ENCODE results near the gene UTP20. TPM values are rescaled to one million over a fixed set of nuclear protein-coding genes. Genes with fewer than 3 reads are reported as not detected.
A peak's percentile ranks its signal among the peaks of the same experiment; 100 is the strongest.

Gene UTP20
- total and polyA plus RNA-seq, 2 experiments from 2014 or later: 2.0 to 11.6 TPM

- Histone ChIP-seq H3K27me3 (no peaks in the 10 kb centered on the region), H4K20me1 (ENCODE audit: insufficient read depth, poor library complexity, severe bottlenecking) (no peaks in the 10 kb centered on the region), H3K36me3 (replicated peaks; ENCODE audit: insufficient read depth, low read depth) (no peaks in the 10 kb centered on the region), H3K27ac (no peak overlapping the region), H3K9me2 (replicated peaks; ENCODE audit: insufficient read depth) (no peaks in the 10 kb centered on the region), H3K4me3 (no peak overlapping the region), H3K4me2 (no peak overlapping the region), H3K4me1 (ENCODE audit: insufficient read depth) (no peaks in the 10 kb centered on the region), H2AFZ (no peak overlapping the region), H3K79me2 (no peaks in the 10 kb centered on the region), H3K9me3 (ENCODE audit: low read depth) (no peaks in the 10 kb centered on the region)
- DNase-seq (ENCODE audit: low spot score): no peak
- TF ChIP-seq CTCF (IDR thresholded peaks at IDR 0.05; ENCODE audit: poor library complexity) (no peak), EZH2phosphoT487 (IDR thresholded peaks at IDR 0.05; ENCODE audit: low read depth, severe bottlenecking, unreplicated experiment) (no peak), EZH2 (IDR thresholded peaks at IDR 0.05; ENCODE audit: borderline replicate concordance) (no peak)
- WGBS (ENCODE audit: low lambda C conversion rate, missing lambda C conversion rate): 88% methylated on average over 2 of the region's 2 CpGs
These were observed 18.5 kb downstream of the UTP20 start for GRCh38 chr12:101298426-101298825.

DNA sequence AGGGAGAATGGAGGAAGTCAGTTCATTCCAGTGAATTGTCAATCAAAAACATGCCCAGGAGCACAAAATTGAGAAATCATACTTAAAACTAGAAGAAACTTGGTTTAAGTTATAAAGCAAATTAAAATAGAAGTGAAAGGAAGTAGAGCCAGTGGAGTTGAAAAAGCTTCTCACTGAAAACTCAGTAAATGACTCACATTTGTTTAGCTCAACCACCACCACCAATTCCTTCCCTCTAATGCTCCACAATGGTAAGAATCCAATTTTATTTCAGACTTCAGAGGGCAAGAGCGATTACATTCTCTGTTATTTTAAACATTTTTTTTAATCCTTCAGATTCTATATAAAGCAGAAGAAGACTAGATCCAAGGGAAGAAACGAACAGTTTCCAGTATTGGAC, 19.4 kb downstream of the UTP20 start:
- H3K4me2 ChIP-seq: no peak overlapping the region
- no peak for TF ChIP-seq EZH2 (IDR thresholded peaks at IDR 0.05; ENCODE audit: borderline replicate concordance)

DNA sequence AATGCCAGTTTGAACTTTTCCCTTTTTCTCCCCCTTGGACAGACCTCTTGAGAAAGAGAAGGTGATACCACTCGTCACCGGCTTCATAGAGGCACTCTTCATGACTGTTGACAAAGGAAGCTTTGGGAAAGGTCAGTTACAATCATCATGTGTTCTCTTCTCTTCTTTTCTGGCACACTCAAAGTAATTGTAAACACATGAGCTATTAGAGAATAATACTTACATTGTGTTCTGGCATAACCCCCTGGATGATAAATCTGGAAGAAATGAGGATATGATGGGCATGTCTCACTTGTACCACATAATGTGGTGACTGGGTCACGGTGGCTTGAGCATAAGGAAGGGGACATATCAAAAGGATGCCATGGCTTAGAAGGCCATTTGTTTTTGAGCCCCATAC, 20.0 kb downstream of the UTP20 start:
- Histone ChIP-seq H3K4me1 (ENCODE audit: insufficient read depth) (no peaks in the 10 kb centered on the region), H3K36me3 (replicated peaks; ENCODE audit: insufficient read depth, low read depth) (no peaks in the 10 kb centered on the region), H3K79me2 (no peaks in the 10 kb centered on the region), H3K27me3 (no peaks in the 10 kb centered on the region), H3K4me3 (no peak overlapping the region), H3K4me2 (no peak overlapping the region), H3K9me2 (replicated peaks; ENCODE audit: insufficient read depth) (no peaks in the 10 kb centered on the region), H3K27ac (no peak overlapping the region), H3K9me3 (ENCODE audit: low read depth) (no peaks in the 10 kb centered on the region), H4K20me1 (ENCODE audit: insufficient read depth, poor library complexity, severe bottlenecking) (no peaks in the 10 kb centered on the region), H2AFZ (no peak overlapping the region)
- WGBS (ENCODE audit: low lambda C conversion rate, missing lambda C conversion rate): 93% methylated on average over 3 of the region's 3 CpGs
- no peak for DNase-seq (ENCODE audit: low spot score)
- no peak for TF ChIP-seq EZH2 (IDR thresholded peaks at IDR 0.05; ENCODE audit: borderline replicate concordance)
- TF ChIP-seq CTCF (IDR thresholded peaks at IDR 0.05; ENCODE audit: poor library complexity): no peak
- no peak for TF ChIP-seq EZH2phosphoT487 (IDR thresholded peaks at IDR 0.05; ENCODE audit: low read depth, severe bottlenecking, unreplicated experiment)

More for the DNA sequence above, 19.4 kb downstream of the UTP20 start:
- H4K20me1 ChIP-seq (ENCODE audit: insufficient read depth, poor library complexity, severe bottlenecking): no peaks in the 10 kb centered on the region
- H3K36me3 ChIP-seq (replicated peaks; ENCODE audit: insufficient read depth, low read depth): no peaks in the 10 kb centered on the region
- no peak overlapping the region for H3K27ac ChIP-seq
- WGBS (ENCODE audit: low lambda C conversion rate, missing lambda C conversion rate): 98% methylated on average over 2 of the region's 2 CpGs
- no peak for DNase-seq (ENCODE audit: low spot score)
- H3K79me2 ChIP-seq: no peaks in the 10 kb centered on the region
- no peaks in the 10 kb centered on the region for H3K9me2 ChIP-seq (replicated peaks; ENCODE audit: insufficient read depth)
- no peaks in the 10 kb centered on the region for H3K4me1 ChIP-seq (ENCODE audit: insufficient read depth)
- no peaks in the 10 kb centered on the region for H3K27me3 ChIP-seq
- H3K9me3 ChIP-seq (ENCODE audit: low read depth): no peaks in the 10 kb centered on the region
- H3K4me3 ChIP-seq: no peak overlapping the region
- H2AFZ ChIP-seq: no peak overlapping the region

GRCh38 chr12:101302741-101303140, 22.8 kb downstream of the UTP20 start:
- Histone ChIP-seq H3K27ac (peak overlapping the region; percentile 0), H3K9me3 (ENCODE audit: low read depth) (no peaks in the 10 kb centered on the region), H2AFZ (no peak overlapping the region), H3K4me1 (ENCODE audit: insufficient read depth) (no peaks in the 10 kb centered on the region), H3K27me3 (no peaks in the 10 kb centered on the region), H4K20me1 (ENCODE audit: insufficient read depth, poor library complexity, severe bottlenecking) (no peaks in the 10 kb centered on the region), H3K4me2 (no peak overlapping the region), H3K4me3 (no peak overlapping the region), H3K36me3 (replicated peaks; ENCODE audit: insufficient read depth, low read depth) (peaks cover 5% of the 10 kb centered on the region), H3K9me2 (replicated peaks; ENCODE audit: insufficient read depth) (no peaks in the 10 kb centered on the region), H3K79me2 (no peaks in the 10 kb centered on the region)
- TF ChIP-seq EZH2phosphoT487 (IDR thresholded peaks at IDR 0.05; ENCODE audit: low read depth, severe bottlenecking, unreplicated experiment) (no peak), CTCF (IDR thresholded peaks at IDR 0.05; ENCODE audit: poor library complexity) (no peak), EZH2 (IDR thresholded peaks at IDR 0.05; ENCODE audit: borderline replicate concordance) (no peak)
- DNase-seq (ENCODE audit: low spot score): no peak
- WGBS (ENCODE audit: low lambda C conversion rate, missing lambda C conversion rate): 84% methylated on average over 4 of the region's 4 CpGs

Data from hepatocyte (in vitro differentiated cells).